ENCODE measurements around the gene HM13.

DNA sequence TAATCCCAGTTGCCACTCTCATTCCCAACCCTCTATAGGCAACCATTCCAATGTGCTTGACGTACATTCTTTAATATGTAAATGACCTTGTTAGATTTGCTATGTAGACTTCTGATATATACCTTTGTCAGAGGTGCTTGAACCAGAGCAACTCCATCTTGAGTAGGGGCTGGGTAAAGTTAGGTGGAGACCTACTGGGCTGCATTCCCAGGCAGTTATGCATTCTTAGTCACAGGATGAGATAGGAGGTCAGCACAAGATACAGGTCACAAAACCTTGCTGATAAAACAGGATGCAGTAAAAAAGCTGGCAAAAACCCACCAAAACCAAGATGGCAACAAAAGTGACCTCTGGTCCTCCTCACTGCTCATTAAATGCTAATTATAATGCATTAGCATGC, 8.3 kb upstream of the HM13 start:
- TF ChIP-seq, protein P1, sequence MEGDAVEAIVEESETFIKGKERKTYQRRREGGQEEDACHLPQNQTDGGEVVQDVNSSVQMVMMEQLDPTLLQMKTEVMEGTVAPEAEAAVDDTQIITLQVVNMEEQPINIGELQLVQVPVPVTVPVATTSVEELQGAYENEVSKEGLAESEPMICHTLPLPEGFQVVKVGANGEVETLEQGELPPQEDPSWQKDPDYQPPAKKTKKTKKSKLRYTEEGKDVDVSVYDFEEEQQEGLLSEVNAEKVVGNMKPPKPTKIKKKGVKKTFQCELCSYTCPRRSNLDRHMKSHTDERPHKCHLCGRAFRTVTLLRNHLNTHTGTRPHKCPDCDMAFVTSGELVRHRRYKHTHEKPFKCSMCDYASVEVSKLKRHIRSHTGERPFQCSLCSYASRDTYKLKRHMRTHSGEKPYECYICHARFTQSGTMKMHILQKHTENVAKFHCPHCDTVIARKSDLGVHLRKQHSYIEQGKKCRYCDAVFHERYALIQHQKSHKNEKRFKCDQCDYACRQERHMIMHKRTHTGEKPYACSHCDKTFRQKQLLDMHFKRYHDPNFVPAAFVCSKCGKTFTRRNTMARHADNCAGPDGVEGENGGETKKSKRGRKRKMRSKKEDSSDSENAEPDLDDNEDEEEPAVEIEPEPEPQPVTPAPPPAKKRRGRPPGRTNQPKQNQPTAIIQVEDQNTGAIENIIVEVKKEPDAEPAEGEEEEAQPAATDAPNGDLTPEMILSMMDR (conservative IDR thresholded peaks at IDR 0.05; ENCODE audit: low read length): no peak
- no peak for TF ChIP-seq EZH2phosphoT487 (IDR thresholded peaks at IDR 0.05; ENCODE audit: borderline replicate concordance, low read depth, low read length)
